Pancreas (tissue), 10 donors: Measurements from ENCODE around the gene AGPS. TPM values are rescaled to one million over a fixed set of nuclear protein-coding genes. Genes with fewer than 3 reads are reported as not detected.

Experiments
- ATAC-seq, 4 donors: fragments of 200-7000 bp; cut with Tn5 transposase; one replicate each; pipeline versions ENCODE4 v1.8.0 to v1.9.1; 2020; ENCODE audit warnings: mild to moderate bottlenecking in 4 of 4, moderate library complexity in 4 of 4
- DNase-seq, 6 donors: peaks; one replicate each; pipeline ENCODE4 v3.0.0-alpha.2; 2020
- FAIRE-seq: peaks from 2 replicates; lab custom pipeline; 2012; peaks lifted over from hg19 to GRCh38; lab: Jason Lieb, UNC
- H3K27ac ChIP-seq, 4 donors: fragments of 200-600 bp; sonication (generic); 1 replicate in 3 of 4; 2 replicates in 1 of 4; pipeline versions ENCODE4 v1.5.0 to v1.8.0; 2020
- H3K27me3 ChIP-seq, 4 donors: fragments of 200-600 bp; one replicate each; pipeline ENCODE4 v1.8.0; 2021
- H3K36me3 ChIP-seq, 3 donors: fragments of 200-600 bp; sonication (generic) in 1 of 3; one replicate each; pipeline versions ENCODE4 v1.5.0 to v1.8.0; 2020 to 2021
- H3K4me1 ChIP-seq, 3 donors: fragments of 200-600 bp; one replicate each; pipeline ENCODE4 v1.8.0; 2021
- H3K4me3 ChIP-seq, 4 donors: fragments of 200-600 bp; sonication (generic) in 2 of 4; one replicate each; pipeline versions ENCODE4 v1.5.0 to v1.8.0; 2020 to 2021
- H3K9me3 ChIP-seq, 4 donors: fragments of 200-600 bp; one replicate each; pipeline ENCODE4 v1.8.0; 2021
- CTCF ChIP-seq, 4 donors: fragments of 200-600 bp; sonication (generic) in 3 of 4; IDR thresholded peaks; one replicate each; pipeline versions ENCODE4 v1.5.0 to v1.8.0; 2021; ENCODE audit warnings: antibody characterized with exemption in 4 of 4
- WGBS, 2 donors: extraction: QIAGEN DNeasy Blood & Tissue Kit; methylation state at CpG; one replicate each; pipeline ENCODE4 v1.1.7; 2013; 5-methylcytosine and 5-hydroxymethylcytosine counted together
- intact Hi-C, 3 donors: fragments of 100-400 bp; cut with DNase I; formaldehyde crosslinking; loops; one replicate each; pipeline versions ENCODE4 v1.11.1 to v1.14.2; 2022
- polyA plus RNA-seq, 2 donors: library from polyadenylated mRNA; stranded (reverse); fragments of 200-250 nt; gene quantifications; one replicate each; pipeline ENCODE4 v1.2.3, GENCODE V29; 2013
- total RNA-seq, 6 donors: library from RNA; stranded (reverse); fragmentation: NEBNext Ultra II Directional in 4 of 6; extraction: Animal tissue kit (Norgen Biotek cat#: 25700) in 4 of 6; gene quantifications; one replicate each; pipeline versions ENCODE4 v1.2.1 to v1.2.4, GENCODE V29; 2021 to 2023
- donor health status: healthy with polysubstance abuse.
- donor health status: DM: no; HTN: no; CAD: no; lungs with moderate emphysema.
- donor health status: DM: no; HTN: no; CAD: no.
- donor health status: control.
- donor health status: control.
- donor health status: Bipolar disorder and iron deficiency.
- donor health status: DM: yes; HTN: yes; CAD: no.
- donor health status: DM: no; HTN: no; CAD: no.
- donor health status: DM: no; HTN: no; CAD: no.
- donor health status: DM: yes; HTN: yes; CAD: no.

The AGPS gene
- total and polyA plus RNA-seq, 8 donors: 3.0 to 47.2 (median 23.2) TPM

GRCh38 chr2:177460973-177461585, 68.5 kb downstream of the AGPS start:
- DNase-seq (no peak), FAIRE-seq (no peak), ATAC-seq (no peak)
- Histone ChIP-seq H3K4me3 (no peak overlapping the region), H3K27me3 (no peaks in the 10 kb centered on the region), H3K9me3 (no peaks in the 10 kb centered on the region), H3K36me3 (peaks cover 0 to 6% (median 0%) of the 10 kb centered on the region in 3 donors), H3K27ac (no peak overlapping the region), H3K4me1 (no peaks in the 10 kb centered on the region)
- no peak for TF ChIP-seq CTCF (IDR thresholded peaks at IDR 0.05)
- intact Hi-C loops: no loop called here
- 89% methylated on average over 5 of the region's 5 CpGs for WGBS, 2 donors

DNA sequence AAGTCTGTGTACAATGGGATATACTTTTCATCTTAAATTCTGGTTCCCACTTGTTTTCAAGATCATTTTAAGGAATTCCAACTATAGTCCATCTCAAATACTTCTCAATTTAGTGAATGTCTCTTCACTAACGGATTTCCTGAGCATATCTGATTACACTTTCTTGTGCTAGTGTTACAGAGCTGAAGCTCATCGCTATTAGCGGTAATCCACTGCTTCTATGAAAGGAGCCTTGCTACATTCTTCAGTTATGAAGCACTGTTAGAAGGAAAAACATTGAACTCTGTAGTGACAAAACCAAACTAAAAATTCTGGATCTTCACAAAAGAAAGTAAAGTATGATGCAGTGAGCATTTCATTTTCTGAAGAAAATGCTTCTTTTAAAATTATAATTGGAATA, 72.0 kb downstream of the AGPS start:
- WGBS, 2 donors: 95 to 99% methylated on average over 3 of the region's 3 CpGs
- intact Hi-C loops: no loop called here
- Histone ChIP-seq H3K36me3 (peaks cover 0 to 6% (median 0%) of the 10 kb centered on the region in 3 donors), H3K27ac (no peak overlapping the region), H3K4me3 (no peak overlapping the region), H3K27me3 (no peaks in the 10 kb centered on the region), H3K4me1 (no peaks in the 10 kb centered on the region), H3K9me3 (no peaks in the 10 kb centered on the region)
- DNase-seq: no peak
- no peak for FAIRE-seq
- ATAC-seq: no peak
- TF ChIP-seq CTCF (IDR thresholded peaks at IDR 0.05): no peak

- Histone ChIP-seq H3K36me3 (peaks cover 0 to 6% (median 0%) of the 10 kb centered on the region in 3 donors), H3K27me3 (no peaks in the 10 kb centered on the region), H3K27ac (no peak overlapping the region), H3K4me3 (no peak overlapping the region), H3K4me1 (no peaks in the 10 kb centered on the region), H3K9me3 (no peaks in the 10 kb centered on the region)
- intact Hi-C loops: no loop called here
- WGBS, 2 donors: 98 to 100% methylated on average over 14 of the region's 14 CpGs
- no peak for FAIRE-seq
- no peak for DNase-seq
- no peak for TF ChIP-seq CTCF (IDR thresholded peaks at IDR 0.05)
- no peak for ATAC-seq
Measured at GRCh38 chr2:177465400-177466138, 73.0 kb downstream of the AGPS start.

DNA sequence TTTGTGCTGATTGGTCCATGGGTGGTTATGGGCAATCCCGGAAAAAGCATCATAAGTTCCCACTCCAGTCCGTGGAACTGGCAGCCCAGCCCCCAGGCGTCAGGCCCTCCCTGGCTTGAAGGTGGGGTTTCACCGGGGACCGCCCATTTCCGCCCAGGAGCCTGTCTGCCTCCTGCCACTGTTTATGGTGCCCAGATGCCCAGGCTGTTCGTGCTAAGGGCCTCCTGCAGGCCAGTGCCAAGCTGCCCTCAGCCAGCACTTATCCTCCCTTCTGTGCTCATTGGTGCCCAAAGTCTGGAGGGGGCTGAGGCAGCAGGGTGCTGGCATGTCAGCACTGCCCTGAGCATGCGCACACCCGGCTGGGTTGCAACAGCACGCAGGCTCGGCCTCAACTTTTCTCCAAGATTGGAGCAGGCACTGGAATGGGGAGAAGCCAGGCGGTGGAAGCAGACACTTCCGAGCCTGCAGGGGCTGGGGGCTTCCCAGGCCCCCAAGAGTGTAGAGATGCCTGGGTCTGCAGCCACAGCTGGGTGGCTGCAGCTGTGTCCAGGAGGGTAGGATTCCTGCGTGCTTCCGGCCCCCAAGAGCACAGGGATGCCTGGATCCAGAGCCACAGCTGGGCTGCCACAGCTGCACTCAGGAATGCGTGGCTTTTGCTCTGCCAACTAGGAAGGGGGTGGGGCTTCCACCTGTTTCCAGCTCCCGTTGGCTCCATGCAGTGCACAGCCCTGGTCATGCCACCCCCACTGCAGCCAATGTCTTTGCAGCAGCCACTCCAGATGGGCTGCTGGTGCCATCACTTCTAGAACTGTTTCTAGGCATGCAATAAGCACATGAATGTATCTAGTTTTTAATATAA, 74.0 kb downstream of the AGPS start:
- no peak for TF ChIP-seq CTCF (IDR thresholded peaks at IDR 0.05)
- Histone ChIP-seq H3K27me3 (no peaks in the 10 kb centered on the region), H3K36me3 (peaks cover 0 to 6% (median 0%) of the 10 kb centered on the region in 3 donors), H3K4me3 (no peak overlapping the region), H3K4me1 (no peaks in the 10 kb centered on the region), H3K9me3 (no peaks in the 10 kb centered on the region), H3K27ac (no peak overlapping the region)
- intact Hi-C loops: no loop called here
- no peak for FAIRE-seq
- 89 to 95% methylated on average over 17 of the region's 17 CpGs for WGBS, 2 donors
- no peak for ATAC-seq
- DNase-seq: peak in 1 of 6 donors; percentile 55
